ENCODE data around the gene SMIM33. TPM values are rescaled to one million over a fixed set of nuclear protein-coding genes. Genes with fewer than 3 reads are reported as not detected.

The SMIM33 gene
- total and polyA plus RNA-seq, 2 of the 13 experiments (the other 11 are each of a cell fraction or from before 2014, with no cell fraction given) = not detected

- FAIRE-seq (peak; percentile 62), ATAC-seq (peak; percentile 82)
- POLR2A ChIA-PET = interaction anchor here (0.7 to 1.4 kb wide), 5 partner anchors 17 to 95 kb away, joined by 3 to 7 read pairs (median 4); partner anchors contain the start of gene DNAJC18
- TF ChIP-seq, protein P1, sequence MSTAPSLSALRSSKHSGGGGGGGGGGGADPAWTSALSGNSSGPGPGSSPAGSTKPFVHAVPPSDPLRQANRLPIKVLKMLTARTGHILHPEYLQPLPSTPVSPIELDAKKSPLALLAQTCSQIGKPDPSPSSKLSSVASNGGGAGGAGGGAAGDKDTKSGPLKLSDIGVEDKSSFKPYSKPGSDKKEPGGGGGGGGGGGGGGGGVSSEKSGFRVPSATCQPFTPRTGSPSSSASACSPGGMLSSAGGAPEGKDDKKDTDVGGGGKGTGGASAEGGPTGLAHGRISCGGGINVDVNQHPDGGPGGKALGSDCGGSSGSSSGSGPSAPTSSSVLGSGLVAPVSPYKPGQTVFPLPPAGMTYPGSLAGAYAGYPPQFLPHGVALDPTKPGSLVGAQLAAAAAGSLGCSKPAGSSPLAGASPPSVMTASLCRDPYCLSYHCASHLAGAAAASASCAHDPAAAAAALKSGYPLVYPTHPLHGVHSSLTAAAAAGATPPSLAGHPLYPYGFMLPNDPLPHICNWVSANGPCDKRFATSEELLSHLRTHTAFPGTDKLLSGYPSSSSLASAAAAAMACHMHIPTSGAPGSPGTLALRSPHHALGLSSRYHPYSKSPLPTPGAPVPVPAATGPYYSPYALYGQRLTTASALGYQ (CRISPR knock-in tag; IDR thresholded peaks at IDR 0.05) = no peak
- TF ChIP-seq ZNF343 (CRISPR knock-in tag; IDR thresholded peaks at IDR 0.05) (no peak), CBFB (CRISPR knock-in tag; IDR thresholded peaks at IDR 0.05) (no peak), MTA3 (CRISPR knock-in tag; IDR thresholded peaks at IDR 0.05) (no peak), ELF3 (CRISPR knock-in tag; IDR thresholded peaks at IDR 0.05) (0 out of 2 replicates have a peak, but pooled peaks have one; percentile 26), BRCA1 (CRISPR knock-in tag; IDR thresholded peaks at IDR 0.05) (no peak), SCMH1 (CRISPR knock-in tag; IDR thresholded peaks at IDR 0.05; ENCODE audit: borderline replicate concordance) (no peak), ZBTB20 (CRISPR knock-in tag; IDR thresholded peaks at IDR 0.05; ENCODE audit: borderline replicate concordance, low read depth) (no peak), SIN3A (IDR thresholded peaks at IDR 0.05; ENCODE audit: borderline replicate concordance, low read depth, low read length) (no peak), TAF15 (IDR thresholded peaks at IDR 0.05; ENCODE audit: low read depth, low read length, poor library complexity, severe bottlenecking) (no peak), ZSCAN9 (CRISPR knock-in tag; IDR thresholded peaks at IDR 0.05; ENCODE audit: borderline replicate concordance) (0 out of 2 replicates have a peak, but pooled peaks have one; percentile 50), NFYB (CRISPR knock-in tag; IDR thresholded peaks at IDR 0.05) (no peak), ZNF660 (CRISPR knock-in tag; IDR thresholded peaks at IDR 0.05; ENCODE audit: borderline replicate concordance, low read depth) (no peak), TARDBP (CRISPR knock-in tag; IDR thresholded peaks at IDR 0.05) (no peak), TBP (CRISPR knock-in tag; IDR thresholded peaks at IDR 0.05) (no peak), ZNF678 (CRISPR knock-in tag; IDR thresholded peaks at IDR 0.05) (no peak), ZFP37 (CRISPR knock-in tag; IDR thresholded peaks at IDR 0.05; ENCODE audit: borderline replicate concordance) (no peak), MIXL1 (CRISPR knock-in tag; IDR thresholded peaks at IDR 0.05) (peak; percentile 34; the same call in 1 of the 2 replicates), RXRB (CRISPR knock-in tag; IDR thresholded peaks at IDR 0.05; ENCODE audit: borderline replicate concordance) (peak; percentile 16; the same call in 1 of the 2 replicates), GZF1 (CRISPR knock-in tag; IDR thresholded peaks at IDR 0.05) (no peak), NFKB2 (CRISPR knock-in tag; IDR thresholded peaks at IDR 0.05; ENCODE audit: borderline replicate concordance) (no peak), THYN1 (CRISPR knock-in tag; IDR thresholded peaks at IDR 0.05; ENCODE audit: borderline replicate concordance, low read depth) (no peak), CENPX (CRISPR knock-in tag; IDR thresholded peaks at IDR 0.05) (no peak)
- TF ChIP-seq, protein P2, sequence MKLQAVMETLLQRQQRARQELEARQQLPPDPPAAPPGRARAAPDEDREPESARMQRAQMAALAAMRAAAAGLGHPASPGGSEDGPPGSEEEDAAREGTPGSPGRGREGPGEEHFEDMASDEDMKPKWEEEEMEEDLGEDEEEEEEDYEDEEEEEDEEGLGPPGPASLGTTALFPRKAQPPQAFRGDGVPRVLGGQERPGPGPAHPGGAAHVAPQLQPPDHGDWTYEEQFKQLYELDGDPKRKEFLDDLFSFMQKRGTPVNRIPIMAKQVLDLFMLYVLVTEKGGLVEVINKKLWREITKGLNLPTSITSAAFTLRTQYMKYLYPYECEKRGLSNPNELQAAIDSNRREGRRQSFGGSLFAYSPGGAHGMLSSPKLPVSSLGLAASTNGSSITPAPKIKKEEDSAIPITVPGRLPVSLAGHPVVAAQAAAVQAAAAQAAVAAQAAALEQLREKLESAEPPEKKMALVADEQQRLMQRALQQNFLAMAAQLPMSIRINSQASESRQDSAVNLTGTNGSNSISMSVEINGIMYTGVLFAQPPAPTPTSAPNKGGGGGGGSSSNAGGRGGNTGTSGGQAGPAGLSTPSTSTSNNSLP (IDR thresholded peaks at IDR 0.05; ENCODE audit: low read depth, low read length) = no peak
Measured at GRCh38 chr5:139422307-139422893, 48.4 kb upstream of the SMIM33 start.

More at GRCh38 chr5:139422307-139422893, 48.4 kb upstream of the SMIM33 start:
- Histone ChIP-seq H3K79me2 (ENCODE audit: insufficient read depth, low read length) (no peaks in the 10 kb centered on the region), H3K27ac (ENCODE audit: extremely low read length, insufficient read depth, low read length) (no peak overlapping the region), H2AFZ (ENCODE audit: low read length) (no peak overlapping the region), H3K9me3 (ENCODE audit: low read length) (no peaks in the 10 kb centered on the region), H3K4me3 (replicated peaks in 1 of 3; ENCODE audit: insufficient read depth in 1 of 3, low read depth in 2 of 3, low read length in 3 of 3) (no peak overlapping the region), H4K20me1 (ENCODE audit: insufficient read depth, low read length) (no peaks in the 10 kb centered on the region), H3K36me3 (replicated peaks in 1 of 2; ENCODE audit: control insufficient read depth in 1 of 2, insufficient read depth in 2 of 2, low read length in 2 of 2) (peaks cover 3 to 6% of the 10 kb centered on the region in 2 experiments; a peak in 3 of 5 replicates), H3K4me1 (ENCODE audit: insufficient read depth, low read length) (peaks cover 16% of the 10 kb centered on the region), H3K9ac (ENCODE audit: insufficient read depth, low read depth, low read length) (no peak overlapping the region), H3K4me2 (ENCODE audit: low read depth, low read length) (no peak overlapping the region), H3K27me3 (ENCODE audit: control insufficient read depth in 1 of 2, insufficient read depth in 2 of 2, low read length in 2 of 2) (no peaks in the 10 kb centered on the region)
- in situ Hi-C loops (cut with HindIII; ENCODE audit: extremely low pct_ligation_motif_present, low pct_unique_long_range_greater_than_20kb) = loop anchor here (5.0 kb wide), 1 partner anchor 95 kb away; no protein-coding TSS in a partner anchor
- WGBS (ENCODE audit: low lambda C conversion rate) = 41% methylated on average over 5 of the region's 5 CpGs
- no TSS peak for BruUV-seq (replicated peaks)
- CTCF ChIA-PET (ENCODE audit: low intra/inter-chr PET ratio, low total read pairs) = interaction anchor here (1.7 to 4.9 kb wide), 2 partner anchors 91 to 96 kb away, joined by 8 to 60 read pairs; no protein-coding TSS in a partner anchor
- peak; percentile 66 for DNase-seq (ENCODE audit: low spot score)
- intact Hi-C loops (cut with micrococcal nuclease; ENCODE audit: unreplicated experiment) = loop anchor here (1.0 to 5.0 kb wide), 2 partner anchors 91 to 140 kb away; partner anchors contain the start of gene UBE2D2

All from HepG2 (cell line).